NCI-H510A (cell line): ENCODE measurements around the gene PRICKLE4.

Source experiments
- DNase-seq: peaks from one replicate; lab custom pipeline; 2025; lab: John Stamatoyannopoulos, UW

PRICKLE4 gene

GRCh38 chr6:41771058-41771983 lies 9.3 kb upstream of the PRICKLE4 start:
- no peak for DNase-seq

- DNase-seq = no peak
Measured at GRCh38 chr6:41774841-41775240, 5.7 kb upstream of the PRICKLE4 start.

DNA sequence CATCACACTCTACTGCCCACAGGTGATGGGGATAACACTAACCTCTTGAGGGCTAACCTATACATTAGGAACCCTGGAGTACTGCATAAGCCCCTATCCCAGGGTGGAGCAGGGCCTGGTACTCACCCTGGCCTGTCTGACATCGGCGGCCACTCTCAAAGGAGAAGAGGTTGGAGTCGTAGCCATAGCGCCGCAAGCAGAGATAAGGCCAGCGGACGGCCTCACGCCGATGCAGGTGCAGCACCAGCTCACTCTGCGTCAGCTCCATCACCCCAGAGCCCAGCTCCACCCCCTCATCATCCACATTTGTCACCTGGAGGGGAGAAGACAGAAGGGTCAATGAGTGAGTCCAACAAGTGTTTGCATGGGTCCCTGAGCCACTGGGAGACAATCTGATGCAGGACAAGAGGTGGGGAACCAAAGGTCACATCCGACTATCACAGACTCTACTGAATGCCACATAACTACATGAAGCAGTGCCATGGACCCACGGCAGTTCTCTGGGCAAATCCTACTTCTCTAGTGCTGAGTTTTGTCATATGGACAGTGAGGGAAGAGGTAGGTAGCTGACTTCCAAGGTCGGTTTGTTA lies 5.2 kb upstream of the PRICKLE4 start:
- no peak for DNase-seq

GRCh38 chr6:41777551-41778285 lies 2.9 kb upstream of the PRICKLE4 start:
- DNase-seq = no peak

DNA sequence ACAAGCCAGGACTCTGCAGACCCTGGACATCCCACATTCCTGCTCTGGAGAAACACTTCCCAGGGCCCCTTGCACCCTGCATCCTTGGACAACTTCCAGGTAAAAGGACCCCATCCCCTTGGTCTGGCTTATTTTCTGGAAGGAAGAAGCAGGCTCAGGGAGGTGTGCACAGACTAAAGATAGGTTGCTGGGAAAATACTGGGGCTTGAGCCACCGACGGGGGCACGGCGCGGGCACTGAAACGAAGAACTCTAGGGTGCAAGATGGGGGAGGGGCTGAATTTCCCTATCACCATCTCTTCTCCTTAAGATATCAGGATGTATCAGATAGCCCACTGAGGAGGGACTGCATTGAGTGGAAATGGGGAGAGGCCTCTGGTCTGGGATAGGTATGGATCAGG lies 1.7 kb upstream of the PRICKLE4 start:
- DNase-seq = no peak

- DNase-seq = no peak
Measured at GRCh38 chr6:41779336-41779735, 1.2 kb upstream of the PRICKLE4 start.

GRCh38 chr6:41779788-41780550 lies 613 bp upstream of the PRICKLE4 start, which contains the start of gene FRS3:
Gene FRS3 (minus strand): TSS chr6:41779900. CDS start chr6:41776987, 2,913 bp downstream.
- peak; percentile 86 for DNase-seq

- DNase-seq = peak; percentile 20
Measured at GRCh38 chr6:41781366-41781730, 766 bp downstream of the PRICKLE4 start.

DNA sequence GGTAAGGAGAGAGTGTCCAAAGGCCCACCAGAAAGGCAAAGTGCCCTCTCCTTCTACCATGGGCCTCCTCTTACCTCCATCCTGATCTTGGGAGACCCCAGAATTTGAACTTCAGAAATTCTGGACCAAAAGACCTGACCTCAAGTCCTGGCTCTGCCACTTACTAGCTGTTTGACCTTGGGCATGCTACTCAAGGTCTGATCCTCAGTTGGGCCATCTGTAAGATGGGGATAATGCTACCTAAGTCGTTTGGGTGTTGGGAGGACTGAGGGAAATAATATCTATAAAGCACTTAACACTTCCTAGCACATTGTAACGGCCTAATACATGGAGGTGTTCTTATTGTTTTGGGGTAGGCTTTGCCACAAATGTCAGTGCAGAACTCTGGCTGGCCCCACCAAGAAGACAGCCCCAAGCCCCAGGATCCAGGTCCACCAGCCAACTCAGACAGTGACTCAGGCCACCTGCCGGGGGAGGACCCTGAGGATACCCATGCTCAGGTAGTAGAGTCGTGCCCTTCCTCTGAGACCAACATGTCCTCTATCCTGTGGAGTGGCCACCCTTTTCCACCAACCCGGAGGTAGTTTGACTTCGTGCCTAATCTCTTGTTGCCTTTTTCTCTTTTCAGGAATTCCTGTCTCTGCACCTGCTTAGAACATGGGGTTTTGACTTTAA lies 2.7 kb downstream of the PRICKLE4 start:
- DNase-seq = no peak

DNA sequence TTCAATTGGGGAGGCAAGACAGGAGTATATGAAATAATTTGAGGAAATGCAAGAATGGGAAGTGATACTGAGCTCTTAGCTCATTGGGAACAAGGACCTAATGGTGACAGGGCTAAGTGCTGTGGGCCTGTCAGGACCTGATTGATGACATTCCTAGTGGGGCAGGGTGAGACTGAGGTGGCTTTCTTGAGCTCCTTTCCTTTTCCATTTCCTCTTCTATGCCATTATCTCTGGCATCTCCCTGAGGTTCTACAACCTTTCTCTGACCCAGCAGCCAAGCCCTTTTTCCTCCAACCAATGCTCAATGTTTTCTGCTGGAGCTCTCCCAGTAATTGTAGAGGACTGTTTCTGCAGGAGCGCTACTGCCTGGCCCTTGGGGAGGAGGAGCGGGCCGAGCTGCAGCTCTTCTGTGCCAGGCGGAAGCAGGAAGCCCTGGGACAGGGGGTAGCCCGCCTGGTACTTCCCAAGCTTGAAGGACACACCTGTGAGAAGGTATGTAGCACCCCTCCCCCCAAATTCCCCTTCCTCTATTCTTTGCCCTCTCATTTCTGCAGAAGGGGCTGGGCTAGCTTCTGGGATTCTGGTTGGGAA lies 4.1 kb downstream of the PRICKLE4 start:
- DNase-seq = no peak

- DNase-seq = no peak
Measured at GRCh38 chr6:41785254-41785653, 4.7 kb downstream of the PRICKLE4 start.

DNA sequence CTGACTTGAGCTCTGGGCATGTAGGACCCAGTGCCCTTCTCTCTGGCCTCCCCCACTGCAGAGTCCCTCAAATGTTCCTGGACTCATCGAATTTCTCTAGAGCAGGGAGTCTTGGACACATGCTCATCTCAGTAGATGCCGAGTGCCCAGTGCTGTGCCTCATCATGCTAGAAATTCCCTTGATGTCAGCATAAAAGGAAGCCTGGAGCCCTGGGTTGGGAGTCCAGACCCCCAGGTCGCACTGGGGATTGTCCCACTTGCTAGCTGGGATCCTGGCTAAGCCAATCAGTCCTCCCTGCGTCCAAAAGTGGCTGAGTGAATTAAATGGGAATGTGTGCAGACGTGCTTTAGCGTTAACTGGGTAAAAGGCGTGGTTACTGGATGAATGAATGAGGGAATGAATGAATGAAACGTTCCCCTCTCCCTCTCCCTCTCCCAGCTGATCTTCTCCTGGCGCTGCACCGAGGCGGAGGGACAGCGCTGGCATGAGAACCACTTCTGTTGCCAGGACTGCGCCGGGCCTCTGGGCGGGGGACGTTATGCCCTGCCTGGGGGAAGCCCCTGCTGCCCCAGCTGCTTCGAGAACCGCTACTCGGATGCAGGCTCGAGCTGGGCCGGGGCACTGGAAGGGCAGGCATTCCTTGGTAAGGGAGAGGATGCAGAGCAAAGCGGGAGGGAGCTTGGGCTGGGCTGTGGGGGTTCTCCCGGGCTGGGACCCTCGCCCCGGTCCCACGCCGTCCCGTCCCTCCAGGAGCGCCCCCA lies 5.3 kb downstream of the PRICKLE4 start:
- DNase-seq = peak; percentile 34

- peak; percentile 75 for DNase-seq
Measured at GRCh38 chr6:41786451-41787218, 6.1 kb downstream of the PRICKLE4 start.

- peak; percentile 96 for DNase-seq
Measured at GRCh38 chr6:41787219-41787917, 6.8 kb downstream of the PRICKLE4 start, which contains the start of gene TOMM6. Gene TOMM6 (plus strand): TSS chr6:41787694. CDS start chr6:41787698, 4 bp downstream.

GRCh38 chr6:41789390-41789724 lies 8.8 kb downstream of the PRICKLE4 start:
- DNase-seq = no peak

- no peak for DNase-seq
Measured at GRCh38 chr6:41790045-41790444, 9.5 kb downstream of the PRICKLE4 start.

DNA sequence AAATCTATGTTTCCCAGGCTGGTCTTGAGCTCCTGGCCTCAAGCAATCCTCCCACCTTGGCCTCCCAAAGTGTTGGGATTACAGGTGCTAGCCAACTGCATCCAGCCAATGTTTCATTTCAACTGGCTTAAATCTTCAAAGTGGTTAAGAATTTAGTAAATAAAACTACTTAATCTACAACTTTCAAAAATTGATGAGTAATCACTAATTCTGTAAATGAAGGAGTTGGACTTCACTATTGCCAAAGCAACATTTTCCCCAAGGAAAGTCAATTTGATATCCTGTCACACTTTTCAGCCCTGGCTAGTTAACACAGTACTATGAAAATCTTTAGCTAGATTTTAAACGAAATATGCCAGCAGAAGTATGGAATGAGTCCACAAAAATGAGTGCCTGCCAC lies 10.7 kb downstream of the PRICKLE4 start:
- DNase-seq = no peak

DNA sequence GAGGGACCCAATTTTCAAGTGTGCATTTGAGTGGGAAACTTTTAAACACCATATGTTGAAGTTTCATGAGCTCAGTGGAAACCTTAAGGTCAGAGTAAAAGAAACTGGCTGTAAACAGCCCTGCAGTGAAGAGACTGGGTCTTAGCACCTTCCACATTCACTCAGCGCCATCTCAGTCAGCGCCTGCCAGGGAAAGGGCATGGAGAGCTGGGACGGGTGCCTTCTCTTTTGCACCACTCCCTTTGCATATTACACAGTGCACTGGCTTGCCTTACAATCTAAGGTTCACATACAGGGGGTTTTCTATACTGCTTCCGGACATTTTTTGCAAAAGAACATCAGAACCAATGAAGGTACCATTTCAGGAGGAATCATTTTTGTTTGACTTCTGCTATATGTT lies 11.4 kb downstream of the PRICKLE4 start:
- no peak for DNase-seq

- DNase-seq = no peak
Measured at GRCh38 chr6:41796474-41796873, 15.9 kb downstream of the PRICKLE4 start.
